GM21786 (cell line): ENCODE results near the gene C1orf21.

Experiments
- ATAC-seq: cut with Tn5 transposase; IDR thresholded peaks from one replicate; pipeline ENCODE4 v1.9.1; 2021; ENCODE audit not compliant: unreplicated experiment

The C1orf21 gene

DNA sequence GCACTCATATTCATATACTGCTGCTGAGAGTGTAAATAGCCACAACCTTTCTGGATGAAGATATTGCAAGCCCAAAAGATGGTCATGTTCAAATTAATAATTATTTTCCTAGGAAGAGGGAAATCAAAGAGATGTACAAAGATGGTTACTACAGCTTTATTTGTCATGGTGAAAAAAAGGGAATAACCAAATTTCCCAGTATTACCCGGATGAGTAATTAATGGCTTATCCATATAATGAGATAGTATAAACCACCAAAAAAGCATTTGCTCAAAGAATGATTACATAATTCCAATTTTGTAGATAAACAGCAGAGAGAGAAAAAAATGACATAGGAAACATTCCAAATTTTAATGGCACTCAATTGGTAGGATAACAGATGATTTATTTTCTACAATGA lies 165.6 kb downstream of the C1orf21 start:
- no peak for ATAC-seq

DNA sequence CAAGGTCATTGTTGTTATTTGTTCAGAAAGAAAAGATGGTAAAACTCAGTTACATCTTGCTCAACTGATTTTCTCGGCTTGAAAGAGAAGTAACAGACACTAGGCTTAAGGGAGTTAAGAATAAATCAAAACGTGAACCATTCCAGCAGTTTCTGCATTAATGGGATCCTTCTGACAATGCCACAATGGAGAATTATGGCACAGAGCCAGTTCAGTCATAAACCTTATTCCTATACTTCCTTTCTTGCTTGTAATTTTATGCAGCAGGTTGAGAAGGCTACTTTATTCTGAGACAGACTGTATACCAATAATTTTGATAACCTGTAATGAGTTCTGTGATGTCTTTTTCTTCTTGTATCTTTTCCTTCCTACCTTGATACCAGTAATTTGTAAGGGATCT lies 167.0 kb downstream of the C1orf21 start:
- ATAC-seq = no peak

DNA sequence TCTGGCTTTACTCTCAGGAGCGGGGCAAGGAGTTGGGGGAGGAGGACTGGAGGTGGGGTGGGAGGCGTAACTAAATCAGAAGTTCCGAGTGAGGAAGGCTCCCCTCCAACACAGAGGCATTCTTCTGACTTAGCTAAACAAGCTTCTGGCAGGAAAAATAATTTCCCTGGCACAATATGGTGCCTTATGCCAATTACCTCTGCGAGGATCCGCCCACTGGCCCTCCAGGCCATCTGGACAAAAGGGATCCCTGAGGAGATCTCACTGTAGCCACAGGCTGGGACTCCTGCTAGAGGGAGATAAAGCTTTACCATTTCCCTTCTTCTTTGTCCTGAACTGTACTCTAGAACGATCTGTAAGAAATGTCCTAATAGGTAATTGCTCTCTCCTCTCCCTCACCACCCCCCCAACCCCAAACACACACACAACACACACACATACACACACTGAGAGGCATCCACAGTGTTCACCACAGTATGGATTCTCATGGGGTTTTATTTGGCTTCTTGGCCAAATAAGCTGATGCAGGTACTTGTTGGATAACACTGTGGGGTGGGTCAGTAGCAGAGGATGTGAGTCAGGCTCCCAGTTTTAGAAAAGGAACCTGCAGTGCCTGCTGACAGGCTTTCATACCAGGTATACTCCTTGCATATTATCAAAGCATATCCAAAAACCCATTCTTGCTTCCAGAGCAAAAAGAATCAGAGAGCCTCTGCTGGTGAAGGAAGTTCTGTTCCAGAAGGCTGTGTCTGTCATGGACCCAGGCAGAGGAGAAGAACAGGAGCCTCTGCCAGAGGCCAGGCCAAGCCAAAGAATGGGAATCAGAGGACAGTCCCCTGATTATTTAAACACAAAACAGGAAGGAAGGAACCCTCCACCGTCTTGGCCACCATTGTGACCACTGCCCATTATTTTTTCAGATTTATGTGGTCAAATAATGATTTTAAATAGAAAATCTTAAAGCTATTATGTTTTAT lies 169.1 kb downstream of the C1orf21 start:
- ATAC-seq = no peak

DNA sequence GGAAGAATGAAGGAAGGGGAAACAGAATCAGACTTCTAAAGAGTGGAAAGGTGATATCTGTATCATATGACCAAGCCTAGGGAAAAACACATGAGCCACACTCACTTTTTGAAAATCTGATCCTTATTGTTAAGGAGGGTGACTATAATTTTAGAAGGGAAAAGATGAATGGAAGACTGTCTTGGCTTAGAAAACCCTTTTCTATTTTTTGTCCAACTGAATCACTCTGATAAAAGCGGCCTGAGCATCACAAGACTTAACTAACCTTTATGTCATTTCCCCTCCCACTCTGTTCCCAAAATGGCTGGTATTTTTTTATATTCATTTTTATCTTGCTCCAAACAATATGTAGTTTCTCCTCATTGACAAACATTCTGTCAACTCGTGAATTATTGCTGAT lies 169.8 kb downstream of the C1orf21 start:
- no peak for ATAC-seq

DNA sequence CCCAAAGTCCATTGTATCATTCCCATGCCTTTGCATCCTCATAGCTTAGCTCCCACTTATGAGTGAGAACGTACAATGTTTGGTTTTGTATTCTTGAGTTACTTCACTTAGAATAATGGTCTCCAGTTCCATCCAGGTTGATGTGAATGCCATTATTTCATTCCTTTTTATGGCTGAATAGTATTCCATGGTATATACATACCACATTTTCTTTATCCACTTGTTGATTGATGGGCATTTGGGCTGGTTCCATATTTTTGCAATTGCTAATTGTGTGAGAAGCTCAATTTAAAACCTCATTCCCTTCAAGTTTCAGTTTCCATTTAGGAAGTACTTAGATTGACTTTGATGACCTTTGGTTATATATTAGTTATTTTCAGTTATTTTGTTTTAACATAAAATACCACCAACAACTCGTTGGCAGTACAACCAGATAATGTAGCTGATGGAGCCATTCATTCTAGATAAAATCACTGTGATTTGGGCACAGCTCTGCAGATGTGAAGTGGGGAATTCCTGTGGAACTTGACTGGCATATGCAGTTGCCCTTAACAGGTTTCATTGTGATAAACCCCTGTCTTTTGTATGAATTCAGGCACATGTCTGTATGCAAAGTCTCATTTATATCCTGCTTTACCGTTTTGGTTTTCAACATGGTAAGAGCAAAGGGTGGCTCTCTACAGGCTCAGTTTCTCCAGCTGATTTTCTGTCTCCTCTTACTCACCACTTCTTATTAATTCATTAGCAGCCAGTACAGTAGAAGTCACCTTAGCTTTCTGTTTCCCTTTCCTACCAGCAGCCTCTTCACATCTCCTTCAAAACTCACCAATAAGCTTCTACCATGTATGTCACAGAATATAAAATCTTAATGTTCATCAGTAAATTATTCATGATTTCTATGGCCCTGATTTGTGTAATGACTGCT lies 170.9 kb downstream of the C1orf21 start:
- no peak for ATAC-seq

DNA sequence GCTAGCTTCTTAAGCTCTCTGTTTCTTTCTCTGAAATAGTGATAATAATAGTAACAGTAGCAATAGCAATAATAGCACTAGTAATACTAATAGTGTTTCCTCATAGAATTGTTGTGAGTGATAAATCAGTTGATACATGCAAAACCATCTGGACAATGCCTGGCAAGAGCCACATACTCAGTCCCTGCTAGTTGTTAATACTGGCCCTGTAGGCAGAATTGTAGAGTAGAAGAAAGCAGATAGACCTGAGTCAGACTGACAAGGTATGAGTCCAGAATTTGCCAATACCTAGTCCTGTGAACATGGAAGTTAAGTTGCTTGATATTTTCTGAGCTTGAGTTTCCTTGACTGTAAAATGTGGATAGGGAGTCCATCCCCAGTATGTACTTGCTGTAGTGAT lies 171.9 kb downstream of the C1orf21 start:
- no peak for ATAC-seq

DNA sequence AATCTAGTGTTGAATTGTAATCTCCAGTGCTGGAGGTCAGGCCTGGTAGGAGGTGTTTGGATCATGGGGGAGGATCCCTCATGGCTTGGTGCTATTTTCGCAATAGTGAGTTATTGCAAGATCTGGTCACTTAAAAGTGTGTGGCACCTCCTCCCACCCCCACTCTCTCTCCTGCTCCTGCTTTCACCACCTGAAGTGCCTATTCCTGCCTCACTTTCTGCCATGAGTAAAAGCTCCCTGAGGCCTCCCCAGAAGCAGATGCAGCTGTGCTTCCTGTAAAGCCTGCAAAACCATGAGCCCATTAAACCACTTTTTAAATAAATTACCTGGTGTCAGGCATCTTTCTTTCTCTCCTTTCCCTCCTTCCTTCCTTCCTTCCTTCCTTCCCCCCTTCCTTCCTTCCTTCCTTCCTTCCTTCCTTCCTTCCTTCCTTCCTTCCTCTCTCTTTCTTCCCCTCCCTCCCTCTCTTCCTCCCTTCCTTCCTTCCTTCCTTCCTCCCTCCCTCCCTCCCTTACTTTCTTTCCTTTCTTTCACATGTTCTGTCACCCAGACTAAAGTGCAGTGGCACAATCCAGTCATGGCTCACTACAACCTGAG lies 172.4 kb downstream of the C1orf21 start:
- no peak for ATAC-seq

DNA sequence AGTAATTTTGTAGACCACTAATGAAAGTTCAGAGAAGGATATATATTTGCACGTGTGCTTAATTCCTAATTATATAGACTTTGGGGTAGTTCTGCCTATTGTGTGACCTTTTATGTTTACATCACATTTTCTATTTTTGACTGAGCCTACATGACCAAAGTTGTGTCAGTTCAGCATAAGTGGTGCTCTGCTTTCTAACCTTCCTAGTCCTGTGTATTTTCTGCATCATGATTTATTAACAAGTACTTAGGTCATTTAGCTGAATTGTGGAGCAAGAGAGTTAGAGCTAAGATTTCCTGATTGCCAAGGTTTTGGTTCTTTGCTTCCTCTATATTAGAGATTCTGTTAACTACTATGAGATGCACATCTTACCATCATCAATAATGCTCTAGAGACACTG lies 176.0 kb downstream of the C1orf21 start:
- no peak for ATAC-seq

DNA sequence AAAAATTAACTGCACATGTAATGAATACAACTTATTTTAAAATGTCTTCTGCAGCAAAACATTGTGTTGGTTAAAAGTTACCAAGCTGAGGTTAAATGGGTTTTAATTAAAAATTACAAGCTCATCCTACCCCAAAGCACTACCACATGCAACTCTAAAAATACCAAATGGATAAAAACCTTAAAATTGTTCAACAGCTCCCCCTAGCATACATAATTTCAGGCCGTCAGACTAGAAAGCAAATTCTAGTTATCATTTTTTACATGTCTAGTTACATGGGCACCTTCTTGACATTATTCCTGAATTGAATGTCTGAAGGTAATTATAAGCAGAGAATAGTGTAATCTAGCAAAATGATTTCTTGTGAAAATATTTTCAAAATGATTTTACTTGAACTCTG lies 176.5 kb downstream of the C1orf21 start:
- no peak for ATAC-seq

DNA sequence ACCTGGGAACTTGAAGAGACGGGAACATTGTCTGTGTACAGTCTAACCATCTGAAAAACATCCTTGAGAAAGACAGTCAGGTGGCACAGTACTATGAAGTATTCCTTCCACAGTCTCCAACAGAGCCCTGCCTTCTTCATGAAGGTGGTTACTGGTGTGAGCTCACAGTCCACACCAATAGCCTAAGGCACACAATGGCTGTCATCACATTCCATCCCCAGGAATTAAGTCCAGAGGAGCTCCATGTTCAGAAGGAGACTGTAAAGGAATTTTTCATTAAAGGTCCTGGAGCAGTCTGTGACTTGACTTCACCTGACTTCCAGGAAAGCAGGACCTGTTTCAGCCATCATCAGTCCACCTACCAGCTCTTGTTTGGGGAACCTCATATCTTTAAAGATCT lies 180.2 kb downstream of the C1orf21 start:
- no peak for ATAC-seq

DNA sequence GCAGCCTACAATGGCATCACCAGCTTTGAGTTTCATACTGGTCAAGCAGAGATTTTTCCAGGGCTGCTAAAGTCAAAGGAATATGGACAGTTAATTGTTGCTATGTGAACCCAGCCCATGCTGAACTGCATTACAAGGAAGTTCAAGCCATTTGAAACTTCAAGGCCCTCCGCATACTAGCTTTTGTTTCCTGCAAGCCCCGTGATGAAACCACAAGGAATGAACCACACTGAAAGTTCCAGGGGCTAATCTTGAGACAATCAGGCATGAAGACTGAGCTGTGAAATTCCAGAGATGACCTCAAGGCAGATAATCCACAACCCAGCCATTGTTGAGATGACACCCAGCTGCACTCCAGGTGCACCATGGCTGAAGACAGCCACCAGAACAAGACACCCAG lies 180.8 kb downstream of the C1orf21 start:
- no peak for ATAC-seq

DNA sequence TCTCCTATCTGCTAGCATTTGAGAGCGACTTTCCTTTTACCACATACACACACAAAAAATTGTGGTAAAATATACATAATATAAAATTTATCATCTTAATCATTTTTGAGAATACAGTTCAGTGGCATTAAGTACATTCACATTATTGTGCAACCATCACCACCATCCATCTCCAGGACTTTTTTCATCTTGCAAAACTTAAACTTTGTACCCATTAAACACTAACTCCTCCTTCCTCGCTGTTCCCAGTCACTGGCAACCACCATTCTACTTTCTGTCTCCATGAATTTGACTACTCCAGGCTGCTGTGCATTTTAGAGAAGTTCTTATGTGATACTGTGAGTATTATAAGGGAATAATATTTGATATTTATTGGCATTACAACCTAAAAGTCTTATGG lies 181.3 kb downstream of the C1orf21 start:
- ATAC-seq = no peak

DNA sequence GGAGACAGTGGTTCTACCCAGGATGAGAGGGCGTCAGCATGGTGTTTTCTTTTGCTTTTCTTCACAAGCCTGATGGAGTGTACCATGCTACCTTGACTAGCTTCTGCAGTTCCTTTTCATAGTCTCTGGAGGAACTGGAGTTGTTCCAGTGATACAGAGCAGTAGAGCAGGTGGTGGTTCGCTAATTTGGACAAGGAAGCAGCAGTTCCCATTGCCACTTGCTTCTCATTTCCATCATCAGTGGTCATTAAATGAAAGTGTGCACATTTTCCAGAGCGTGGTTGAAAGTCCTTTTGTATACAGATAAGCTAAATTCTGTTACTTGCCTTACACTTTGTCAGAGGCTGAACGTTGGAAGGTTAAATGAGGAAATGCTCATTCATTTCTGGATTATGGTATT lies 182.3 kb downstream of the C1orf21 start:
- no peak for ATAC-seq

DNA sequence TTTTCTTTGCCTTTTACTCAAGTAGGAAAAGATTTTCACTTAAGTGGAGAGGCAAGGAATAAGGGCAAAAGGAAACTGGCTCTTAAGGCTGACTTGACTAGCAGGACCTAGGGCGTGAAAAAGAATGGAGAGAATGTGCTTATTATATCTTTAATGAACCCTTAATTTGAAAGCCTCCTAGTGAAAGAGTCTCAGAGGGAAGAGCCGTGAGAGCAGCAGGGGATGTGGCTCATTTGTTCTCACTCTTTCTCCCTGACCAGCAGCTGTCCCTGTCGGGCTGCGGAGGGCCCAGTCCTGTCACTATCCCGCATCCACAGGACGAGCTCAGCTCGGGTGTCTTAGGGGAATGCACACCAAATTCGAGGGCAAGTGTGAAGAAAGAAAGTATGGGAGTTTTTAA lies 187.8 kb downstream of the C1orf21 start:
- no peak for ATAC-seq

DNA sequence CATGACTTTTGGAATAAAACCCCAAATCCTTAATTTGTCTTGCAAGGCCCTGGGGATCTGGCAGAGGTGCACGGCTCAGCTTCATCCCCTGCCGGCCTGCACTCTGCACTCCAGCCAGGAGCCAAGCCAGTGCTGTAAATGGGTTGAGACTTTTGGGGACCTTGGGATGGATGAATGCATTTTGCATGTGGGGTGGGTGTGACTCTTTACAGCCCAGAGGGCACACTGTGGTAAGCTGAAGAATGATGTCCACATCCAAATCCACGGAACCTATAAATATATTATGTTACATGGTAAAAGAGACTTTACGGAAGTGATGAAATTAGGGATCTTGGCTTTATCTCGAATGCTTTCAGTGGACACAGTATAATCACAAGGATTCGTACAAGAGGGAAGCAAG lies 190.0 kb downstream of the C1orf21 start:
- ATAC-seq = no peak

DNA sequence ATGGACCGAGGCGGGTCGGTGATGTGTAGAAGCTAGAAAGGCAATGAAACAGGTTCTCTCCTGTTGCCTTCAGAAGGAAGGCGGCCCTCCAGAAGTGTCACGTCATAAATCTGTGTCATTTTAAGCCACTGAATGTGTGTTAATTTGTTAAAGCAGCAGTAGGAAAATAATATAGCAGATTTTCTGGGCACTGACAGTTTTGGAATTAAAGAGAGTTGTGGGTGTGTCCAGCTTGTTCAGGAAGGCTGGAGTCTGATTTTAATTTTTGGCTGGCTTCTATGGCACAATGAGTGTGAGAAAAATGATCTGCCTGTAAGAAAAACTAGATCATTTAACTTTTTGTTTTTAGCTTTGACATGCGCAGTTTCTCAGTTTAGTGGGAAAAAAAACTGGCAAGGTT lies 190.5 kb downstream of the C1orf21 start:
- no peak for ATAC-seq

DNA sequence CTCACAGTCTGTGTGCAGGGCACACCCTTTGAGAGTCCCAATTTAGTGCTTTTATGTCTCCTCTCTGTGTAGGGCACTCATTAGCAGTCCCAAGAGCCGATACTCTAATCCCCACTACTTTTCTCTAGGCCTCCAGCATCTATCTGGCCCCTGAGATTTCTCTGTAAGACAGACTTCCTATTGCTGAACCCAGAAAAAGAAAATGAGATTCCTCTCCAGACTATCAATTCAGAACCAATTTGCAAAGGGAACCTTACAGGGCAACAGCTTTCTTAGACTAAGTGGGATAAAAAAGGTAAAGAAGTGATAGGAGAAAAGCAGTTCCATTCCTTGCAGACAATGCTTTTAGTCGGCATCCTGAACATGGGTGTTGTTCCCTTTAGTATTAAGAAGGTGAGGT lies 195.6 kb downstream of the C1orf21 start:
- no peak for ATAC-seq

DNA sequence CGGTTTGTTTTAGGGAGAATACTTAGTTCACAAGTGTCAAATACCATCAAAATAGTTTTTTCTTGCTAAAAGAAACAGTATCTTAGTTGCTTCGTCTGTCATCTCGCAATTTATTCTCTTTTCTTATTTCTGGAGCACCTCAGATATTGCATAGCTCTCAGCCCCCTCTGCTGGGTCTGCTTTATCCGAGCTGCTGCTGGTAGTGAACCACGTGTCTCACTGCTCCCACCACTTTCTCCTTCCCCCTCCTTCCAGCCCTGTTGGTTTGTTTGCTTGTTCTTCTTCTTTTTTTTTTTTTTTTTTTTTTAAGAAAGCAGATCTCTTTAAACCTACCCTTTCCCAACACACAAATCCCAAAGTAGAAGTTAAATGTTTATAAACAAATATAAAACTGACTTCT lies 197.0 kb downstream of the C1orf21 start:
- no peak for ATAC-seq

DNA sequence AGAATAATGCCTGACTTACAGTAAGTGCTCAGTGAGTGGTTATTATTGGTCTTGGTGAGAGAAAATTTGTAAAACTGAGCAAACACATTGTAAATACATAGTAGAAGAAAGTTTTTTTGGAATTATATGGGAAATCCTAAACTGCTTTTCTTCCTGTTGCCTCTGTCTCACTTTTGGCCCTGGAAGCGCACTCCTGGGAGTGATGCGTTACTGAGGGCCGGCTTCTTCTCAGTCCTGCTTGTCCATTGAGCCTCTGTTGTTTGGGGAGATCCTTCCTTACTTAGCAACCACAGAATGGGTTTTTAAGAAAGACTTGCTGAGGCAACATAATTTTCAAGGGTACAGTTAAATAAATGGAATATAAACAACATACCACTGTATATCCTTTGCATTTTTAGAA lies 201.9 kb downstream of the C1orf21 start:
- ATAC-seq = no peak

DNA sequence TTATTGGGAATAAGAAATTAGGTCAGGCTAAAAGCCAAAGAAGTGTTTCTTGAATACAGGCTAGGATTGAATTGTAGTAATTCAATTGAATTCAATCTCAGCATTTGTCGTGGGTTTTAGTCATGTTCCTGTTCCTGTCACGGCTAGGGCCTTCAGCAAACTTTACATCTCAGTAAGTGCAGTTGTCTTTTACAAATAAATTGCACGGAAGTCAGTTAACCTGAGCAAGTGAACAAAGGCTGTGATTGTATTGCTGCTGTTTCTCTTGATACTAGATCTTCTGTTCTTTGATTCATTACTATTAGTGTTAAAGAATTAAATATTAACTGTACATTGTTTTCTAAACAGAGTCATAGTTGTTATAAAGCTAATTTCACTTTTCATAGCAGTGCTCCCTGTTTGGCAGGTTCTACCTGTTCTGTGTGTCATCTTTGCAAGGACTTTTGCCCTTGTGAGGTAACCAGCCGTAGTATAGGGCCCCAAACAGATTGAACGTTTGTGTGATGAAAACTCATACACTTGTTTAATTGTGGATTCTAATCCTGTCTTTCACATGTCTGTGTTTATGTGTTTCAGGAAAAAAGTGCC lies 203.4 kb downstream of the C1orf21 start:
- ATAC-seq = no peak

DNA sequence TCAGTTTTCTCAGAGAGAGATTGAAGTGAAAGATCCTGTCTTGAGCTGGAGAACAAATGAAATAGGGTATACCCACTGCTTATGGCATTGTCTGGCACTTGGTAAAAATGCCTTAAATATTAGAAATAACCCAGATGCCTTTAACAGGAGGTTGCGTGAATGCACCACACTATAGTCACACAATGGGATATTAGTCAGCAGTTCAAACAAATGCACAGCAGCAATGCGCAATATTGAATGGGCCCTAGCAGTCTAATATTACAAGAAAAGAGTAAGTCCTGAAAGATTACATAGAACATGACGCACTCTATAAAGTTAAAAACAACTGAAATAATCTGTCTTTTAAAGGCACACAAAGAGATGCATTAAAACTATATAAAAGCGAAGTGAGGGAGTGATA lies 206.8 kb downstream of the C1orf21 start:
- no peak for ATAC-seq
